HG03060 (cell line): Measurements from ENCODE around the gene GATM.
"Not testable (repeated sequence)": the region's sequence is repeated elsewhere in the genome, so short reads cannot be mapped to it uniquely, and the experiment has no call there.

Experiments
- ATAC-seq: cut with Tn5 transposase; IDR thresholded peaks from one replicate; pipeline ENCODE4 v1.9.1; 2021; ENCODE audit warnings: low read depth, moderate number of reproducible peaks; ENCODE audit not compliant: unreplicated experiment

GATM gene

DNA sequence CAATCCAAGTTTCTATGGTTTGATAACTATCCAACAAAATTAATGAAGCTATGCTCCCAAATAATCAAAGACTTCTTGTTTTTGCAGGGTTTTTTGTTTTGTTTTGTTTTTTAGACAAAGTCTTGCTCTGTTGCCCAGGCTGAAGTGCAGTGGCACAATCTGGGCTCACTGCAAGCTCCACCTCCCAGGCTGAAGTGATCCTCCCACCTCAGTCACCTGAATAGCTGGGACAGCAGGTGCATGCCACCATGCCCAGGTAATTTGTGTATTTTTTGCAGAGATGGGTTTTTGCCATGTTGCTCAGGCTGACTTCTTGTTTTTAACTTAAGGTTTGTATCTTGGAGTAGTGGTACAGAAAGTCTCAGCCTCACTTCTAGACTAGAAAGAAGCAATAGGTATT lies 11.0 kb upstream of the GATM start:
- ATAC-seq: no peak

DNA sequence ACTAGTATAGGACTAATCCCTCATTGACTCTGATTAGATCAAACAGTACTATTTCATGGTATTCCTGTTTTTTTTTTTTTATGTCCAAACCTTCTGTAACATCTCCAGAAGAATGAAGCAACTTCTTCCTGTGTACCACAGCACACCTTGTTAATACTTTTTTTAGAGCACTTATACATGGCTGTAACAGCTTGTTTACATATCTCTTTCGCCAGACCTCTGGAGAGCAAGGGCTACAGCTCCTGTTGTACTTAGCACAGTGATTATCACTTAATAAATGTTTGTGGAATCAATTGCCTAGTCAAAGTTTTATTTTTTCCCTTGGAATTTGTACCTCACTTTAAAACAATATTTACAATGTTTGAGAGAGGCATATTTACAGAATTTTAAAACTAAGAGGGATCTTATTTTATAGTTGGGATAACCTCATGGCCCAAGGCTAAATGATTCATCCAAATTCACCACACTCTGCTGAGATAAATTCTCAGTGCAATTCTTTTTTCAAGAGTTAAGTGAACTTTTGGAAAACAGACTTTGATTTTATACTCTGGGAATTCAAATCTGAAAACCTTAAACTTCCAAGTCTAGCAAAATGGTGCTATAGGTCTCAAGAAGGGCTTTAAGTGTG lies 9.2 kb upstream of the GATM start:
- no peak for ATAC-seq

DNA sequence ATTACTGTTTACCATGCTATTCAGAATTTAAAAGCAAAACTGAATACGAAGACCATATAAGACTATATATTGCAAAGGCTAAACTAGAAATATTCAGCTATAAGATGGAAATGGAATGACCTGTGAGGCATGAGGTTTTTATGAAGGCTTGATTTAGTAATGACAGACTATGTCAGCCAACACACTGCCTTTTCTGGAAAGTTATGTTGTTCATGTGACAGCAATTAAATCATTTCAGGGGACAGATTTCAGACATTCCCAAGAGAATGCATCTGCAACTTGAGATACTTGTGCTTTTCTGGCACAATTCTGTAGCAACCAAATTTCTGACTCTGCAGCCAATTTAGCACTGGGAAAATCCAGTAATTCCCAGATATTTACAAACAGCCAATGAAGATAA lies 8.6 kb upstream of the GATM start:
- ATAC-seq: no peak

GRCh38 chr15:45386420-45386819 lies 8.1 kb upstream of the GATM start:
- no peak for ATAC-seq

- no peak for ATAC-seq
Observed at GRCh38 chr15:45385590-45385989, 7.2 kb upstream of the GATM start.

DNA sequence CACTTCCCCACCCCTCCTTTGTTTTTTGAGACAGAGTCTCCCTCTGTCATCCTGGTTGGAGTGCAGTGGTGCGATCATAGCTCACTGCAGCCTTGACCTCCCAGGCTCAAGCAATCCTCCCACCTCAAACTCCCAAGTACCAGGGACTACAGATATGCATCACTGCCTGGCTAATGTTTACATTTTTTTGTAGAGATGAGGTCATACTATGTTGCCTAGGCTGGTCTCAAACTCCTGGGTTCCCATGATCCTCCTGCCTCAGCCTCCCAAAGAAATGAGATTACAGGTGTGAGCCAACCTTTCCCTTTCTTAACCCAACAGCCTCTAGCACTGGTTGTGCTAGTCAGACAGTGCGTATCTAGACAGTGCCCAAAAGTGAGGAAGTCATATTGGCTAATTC lies 6.4 kb upstream of the GATM start:
- no peak for ATAC-seq

DNA sequence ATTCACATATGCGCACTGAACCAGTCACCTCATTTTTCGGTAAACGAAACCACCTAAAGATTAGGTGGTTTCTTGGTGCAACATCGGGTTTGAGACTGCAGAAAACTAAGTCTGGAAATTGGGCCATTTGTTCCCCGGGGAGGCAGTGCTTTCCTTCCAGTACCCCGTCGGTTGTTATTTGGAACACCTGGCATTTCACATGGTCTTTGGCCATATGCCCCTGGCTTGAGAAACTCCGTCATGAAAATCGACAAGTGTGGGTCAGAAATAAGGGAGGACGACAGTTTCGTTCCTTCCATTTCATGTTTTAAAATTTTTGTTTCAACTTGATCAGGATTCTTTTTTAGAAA lies 544 bp upstream of the GATM start:
- ATAC-seq: no peak

DNA sequence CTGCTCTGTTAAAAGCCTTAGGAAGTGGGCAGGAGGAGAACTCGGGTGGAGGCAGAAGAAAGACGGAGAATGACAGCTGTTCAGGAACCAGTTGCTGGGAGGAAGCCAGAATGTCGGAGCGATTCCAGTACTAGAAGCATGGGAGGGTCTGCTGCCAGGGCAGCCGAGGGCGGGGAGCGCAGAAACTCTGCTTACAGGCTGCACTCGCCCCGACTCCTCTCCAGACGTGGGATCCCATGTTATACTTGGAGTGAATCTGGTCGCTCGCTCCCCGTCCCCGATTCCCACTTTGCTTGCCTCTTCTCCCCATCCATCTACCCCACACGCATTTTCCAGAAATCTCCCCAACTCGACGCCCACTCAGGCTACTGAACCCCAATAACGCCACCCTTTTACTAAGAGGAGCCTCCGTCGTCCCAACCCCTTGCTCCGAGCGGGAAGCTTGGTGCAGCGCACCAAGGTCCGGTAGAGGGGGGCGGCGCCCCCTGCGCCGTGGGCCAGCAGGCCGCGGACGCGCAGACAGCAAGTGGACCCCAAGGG lies 665 bp downstream of the GATM start:
- no peak for ATAC-seq

- no peak for ATAC-seq
Observed at GRCh38 chr15:45376967-45377608, 1.3 kb downstream of the GATM start.

DNA sequence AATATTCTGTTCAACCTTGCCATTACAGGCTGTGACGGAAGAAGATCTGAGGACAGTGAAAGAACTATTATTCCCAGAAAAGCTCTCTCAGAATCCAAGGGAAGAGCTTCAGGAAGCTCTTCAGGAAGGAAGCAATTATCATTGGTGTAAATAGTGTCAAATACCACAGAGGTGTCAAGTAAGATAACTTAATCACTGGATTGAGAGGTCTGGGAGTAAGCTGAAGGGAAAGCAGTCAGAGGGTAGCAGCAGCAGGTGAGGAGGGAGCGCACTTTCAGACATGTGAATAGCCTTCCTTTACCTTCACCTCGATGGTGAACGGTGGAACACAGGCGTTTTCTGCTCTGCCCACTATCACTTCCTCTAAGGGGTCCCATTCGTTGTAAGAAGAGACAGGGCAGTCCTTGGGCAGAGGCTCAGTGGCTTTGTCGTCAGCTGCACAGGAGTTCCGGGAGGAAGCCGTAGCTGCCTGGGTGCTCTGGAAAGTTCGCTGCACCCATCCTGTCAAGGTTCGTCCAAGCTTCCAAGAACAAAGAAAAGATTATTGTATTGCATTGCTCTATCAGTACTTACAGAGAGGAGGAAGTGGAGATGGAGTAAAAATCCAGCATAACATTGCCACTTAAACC lies 1.9 kb downstream of the GATM start:
- ATAC-seq: no peak

DNA sequence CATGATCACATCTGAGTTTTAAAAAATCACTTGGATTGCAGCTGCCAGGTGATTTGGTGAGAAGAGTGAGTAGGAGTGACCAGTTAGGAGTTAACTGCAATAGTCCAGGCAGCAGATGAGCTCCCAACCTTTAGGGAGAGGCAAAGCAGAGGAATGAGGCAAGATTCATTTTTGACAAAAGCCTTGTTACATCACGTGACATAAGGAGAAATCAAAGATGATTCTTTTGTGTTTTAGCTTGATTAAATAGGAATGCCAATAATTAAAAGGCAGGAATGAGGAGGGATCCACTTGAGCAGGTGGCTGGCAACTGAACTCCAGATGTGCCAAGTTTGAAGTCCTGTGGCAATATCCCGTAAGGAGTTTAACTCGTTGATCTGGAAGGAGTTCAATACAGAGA lies 2.5 kb downstream of the GATM start:
- no peak for ATAC-seq

GRCh38 chr15:45373976-45374375 lies 4.4 kb downstream of the GATM start:
- no peak for ATAC-seq

DNA sequence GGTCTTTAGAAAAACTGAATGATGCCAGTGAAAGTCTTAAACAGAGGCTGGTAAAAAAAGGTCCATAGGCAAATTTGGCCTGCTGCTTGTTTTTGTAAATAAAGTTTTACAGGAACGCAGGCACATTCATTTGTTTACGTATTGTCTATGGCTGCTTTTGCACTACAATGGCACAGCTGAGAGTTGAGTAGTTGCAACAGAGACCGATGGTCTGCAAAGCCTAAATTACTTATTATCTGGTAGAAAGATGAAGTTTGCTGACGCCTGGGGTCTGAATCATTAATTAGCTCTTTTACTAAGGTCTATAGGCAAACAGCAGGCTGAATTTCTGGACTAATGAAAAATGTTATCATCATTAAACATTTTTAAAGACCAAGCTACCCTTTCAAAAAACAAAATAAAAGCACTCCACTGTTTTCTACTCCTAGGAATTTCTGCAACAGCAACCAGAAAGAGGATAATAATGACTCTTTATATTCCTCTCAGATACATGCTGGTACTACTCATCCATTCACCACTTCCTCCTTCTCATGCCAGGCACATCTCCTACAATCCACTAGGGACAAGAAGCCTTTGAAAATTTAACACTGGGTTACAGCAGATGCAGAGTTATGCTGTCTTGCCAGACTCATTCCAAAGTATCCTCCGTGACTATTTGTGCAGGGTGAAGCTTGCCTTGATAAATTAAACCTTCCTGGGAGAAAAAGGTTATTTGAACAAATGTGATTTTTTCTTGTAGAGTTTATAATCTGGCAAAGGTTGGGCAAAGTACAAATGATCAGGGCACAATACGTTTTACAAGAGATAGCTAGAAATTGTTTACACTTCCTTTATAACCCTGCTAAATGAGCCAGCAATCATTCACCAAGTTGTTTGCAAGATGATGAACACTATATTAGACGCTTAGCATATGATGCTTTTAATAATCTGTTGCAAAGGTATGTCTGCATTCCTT lies 6.0 kb downstream of the GATM start:
- ATAC-seq: no peak

DNA sequence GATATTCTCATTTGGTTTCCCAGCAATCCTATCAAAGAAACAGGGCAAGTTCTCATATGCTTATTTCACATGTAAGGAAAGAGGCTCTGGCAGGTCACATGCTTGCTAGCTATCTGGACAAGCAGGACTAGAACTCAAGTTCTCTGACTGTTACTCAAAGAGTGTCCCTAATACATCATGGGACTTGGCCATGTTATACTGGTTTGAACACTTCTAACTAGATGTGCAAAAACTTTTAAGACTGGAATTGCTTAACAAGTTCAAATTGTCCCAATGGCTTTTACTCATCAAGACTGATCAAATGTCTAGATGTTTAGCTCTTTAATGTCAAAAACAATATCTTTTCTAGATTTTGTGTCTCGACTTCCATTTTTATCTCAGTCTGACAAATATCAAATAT lies 6.8 kb downstream of the GATM start:
- ATAC-seq: no peak

DNA sequence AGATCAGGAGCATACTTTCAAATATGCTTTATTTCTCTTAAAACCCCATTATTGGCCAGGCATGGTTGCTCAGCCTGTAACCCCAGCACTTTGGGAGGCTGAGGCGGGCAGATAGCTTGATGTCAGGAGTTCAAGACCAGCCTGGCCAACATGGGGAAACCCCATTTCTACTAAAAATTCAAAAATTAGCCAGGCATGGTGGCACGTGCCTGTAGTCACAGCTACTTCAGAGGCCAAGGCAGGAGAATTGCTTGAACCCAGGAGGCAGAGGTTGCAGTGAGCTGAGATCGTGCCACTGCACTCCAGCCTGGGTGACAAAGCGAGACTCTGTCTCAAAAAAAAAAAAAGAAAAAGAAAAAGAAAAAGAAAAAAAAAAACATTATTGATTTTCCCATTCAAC lies 8.3 kb downstream of the GATM start:
- not testable (repeated sequence) for ATAC-seq

GRCh38 chr15:45367222-45367621 lies 11.1 kb downstream of the GATM start:
- ATAC-seq: not testable (repeated sequence)

DNA sequence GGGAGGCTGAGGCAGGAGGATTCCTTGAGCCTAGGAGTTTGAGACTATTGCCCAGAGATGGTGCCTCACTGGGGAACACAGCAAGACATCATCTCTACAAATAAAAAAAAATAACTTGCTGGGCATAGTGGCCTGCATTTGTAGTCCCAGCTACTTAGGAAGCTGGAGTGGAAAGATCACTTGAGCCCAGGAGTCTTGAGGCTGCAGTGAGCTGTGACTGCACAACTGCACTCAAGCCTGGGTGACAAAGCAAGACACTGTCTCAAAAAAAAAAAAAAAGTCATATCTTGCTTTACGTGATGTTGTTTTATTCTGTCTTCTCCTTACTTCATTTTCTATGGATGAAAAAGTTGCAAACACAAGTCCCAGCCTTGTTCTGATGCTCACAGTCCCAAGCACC lies 14.1 kb downstream of the GATM start:
- no peak for ATAC-seq

- ATAC-seq: no peak
Observed at GRCh38 chr15:45363801-45364200, 14.5 kb downstream of the GATM start.

DNA sequence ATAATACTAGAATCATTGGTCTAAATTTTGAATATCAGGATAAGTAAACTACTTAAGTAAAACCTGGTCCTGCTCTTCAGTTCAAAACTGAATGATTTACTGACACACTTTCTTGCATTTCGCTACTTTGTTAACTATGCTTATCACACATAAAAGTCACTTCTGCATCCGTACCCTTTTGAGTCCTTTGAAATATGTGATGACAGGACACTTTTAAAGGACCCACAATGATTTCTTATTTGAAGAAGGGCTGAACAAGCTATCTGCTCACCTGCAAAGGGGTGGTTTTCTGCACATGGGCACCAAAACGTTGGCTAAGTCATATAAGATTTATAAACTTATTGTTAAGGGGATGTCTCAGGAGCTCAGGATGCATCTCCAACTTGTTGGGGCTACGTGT lies 15.0 kb downstream of the GATM start:
- ATAC-seq: no peak

DNA sequence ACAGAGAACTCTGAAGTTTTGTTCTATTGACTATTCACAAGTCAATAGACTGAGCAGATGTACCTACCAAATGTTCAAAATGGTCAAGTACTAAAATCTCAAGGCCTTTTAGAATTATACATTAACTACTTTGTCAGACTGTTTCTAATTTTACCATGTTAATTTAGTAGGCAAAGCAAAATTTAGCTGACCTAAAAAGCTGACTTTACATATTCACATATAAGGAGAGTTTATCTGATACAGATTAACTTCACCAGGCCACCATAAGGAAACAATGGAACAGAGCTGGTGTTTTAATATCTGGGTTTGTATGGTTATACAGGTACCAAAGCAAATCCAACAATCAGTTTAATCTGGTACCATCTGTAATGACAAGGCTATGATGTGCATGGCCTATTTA lies 15.9 kb downstream of the GATM start:
- ATAC-seq: no peak

GRCh38 chr15:45361878-45362277 lies 16.5 kb downstream of the GATM start:
- ATAC-seq: no peak
